HG02943 (cell line): ENCODE results near the gene FAM237B.

Experiments used
- ATAC-seq: cut with Tn5 transposase; IDR thresholded peaks from one replicate; pipeline ENCODE4 v1.9.1; 2021; ENCODE audit warnings: mild to moderate bottlenecking, low read depth, moderate library complexity; ENCODE audit not compliant: unreplicated experiment

The FAM237B gene

GRCh38 chr7:90298145-90299038, 22.7 kb downstream of the FAM237B start:
- peak; percentile 82 for ATAC-seq

GRCh38 chr7:90290244-90291113, 30.6 kb downstream of the FAM237B start:
- no peak for ATAC-seq

GRCh38 chr7:90288154-90288553, 33.0 kb downstream of the FAM237B start:
- no peak for ATAC-seq

- ATAC-seq: no peak
Measured at GRCh38 chr7:90276033-90276728, 44.9 kb downstream of the FAM237B start.

- ATAC-seq: no peak
Measured at GRCh38 chr7:90274161-90274560, 46.9 kb downstream of the FAM237B start.

GRCh38 chr7:90272242-90272641, 48.9 kb downstream of the FAM237B start:
- ATAC-seq: no peak

GRCh38 chr7:90271753-90272152, 49.4 kb downstream of the FAM237B start:
- no peak for ATAC-seq

GRCh38 chr7:90270431-90271178, 50.5 kb downstream of the FAM237B start:
- no peak for ATAC-seq

GRCh38 chr7:90269163-90269562, 51.9 kb downstream of the FAM237B start:
- ATAC-seq: no peak

- no peak for ATAC-seq
Measured at GRCh38 chr7:90267263-90267858, 53.7 kb downstream of the FAM237B start.

- no peak for ATAC-seq
Measured at GRCh38 chr7:90266808-90267207, 54.3 kb downstream of the FAM237B start.
